Stimulated activated CD4-positive, alpha-beta T cell treated with anti-CD3 and anti-CD28 coated beads, TNF-alpha, amount 100 ng/mL, for 1 hour (primary cell): ENCODE data around the gene UTP4.

Experiments used
- DNase-seq, 3 donors: peaks; one replicate each; pipeline ENCODE4 v3.0.0-alpha.2; 2020; ENCODE audit warnings: low read depth in 3 of 3, low spot score in 1 of 3

The UTP4 gene

DNA sequence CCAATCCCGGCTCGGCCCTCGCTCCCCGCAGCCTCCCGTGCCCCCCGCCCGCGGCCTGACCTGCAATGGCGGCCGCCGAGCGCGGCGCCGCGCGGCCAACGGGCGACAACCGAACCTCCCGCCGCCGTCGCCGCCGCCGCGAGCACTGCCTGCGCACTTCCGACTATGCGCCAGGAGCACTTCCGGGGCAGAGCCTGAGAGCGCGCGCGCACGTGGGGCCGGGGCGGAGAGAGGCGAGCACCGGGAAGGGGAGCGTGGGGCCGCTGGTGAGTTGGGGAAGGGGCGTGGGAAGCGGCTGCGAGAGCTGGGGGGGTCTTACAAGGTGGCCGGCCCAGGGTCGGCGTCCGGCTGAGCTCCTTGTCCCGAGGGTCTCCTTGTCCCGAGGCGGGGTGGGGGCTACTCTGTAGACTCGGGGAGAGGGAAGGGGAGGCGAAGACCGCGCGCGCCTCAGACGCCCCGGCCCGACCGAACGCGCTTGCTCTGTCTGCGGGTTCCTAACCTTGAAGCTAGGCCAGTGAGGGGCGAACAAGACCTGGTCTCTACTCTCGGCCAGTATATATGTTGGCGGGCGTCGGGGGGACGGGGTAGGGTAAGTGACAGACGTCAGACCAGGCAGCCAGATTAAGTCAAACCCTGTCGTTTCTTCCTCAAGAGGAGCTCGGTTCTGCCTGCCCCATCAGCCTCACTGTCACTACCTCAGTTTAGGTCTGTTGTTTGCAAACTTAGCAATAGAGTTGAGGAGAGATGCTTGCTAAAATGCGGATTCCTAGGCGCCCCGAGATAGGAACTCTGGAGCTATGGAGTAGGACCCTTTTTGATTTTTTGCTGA lies at the start of gene UTP4, which contains the start of gene CHTF8:
TSS of gene UTP4 (plus strand) at position 226 of the 829 bp plus-strand sequence. CDS start 811 bp downstream, outside the sequence.
TSS of gene CHTF8 (minus strand) at position 165 of the 829 bp plus-strand sequence. CDS start 11,130 bp downstream, outside the sequence.
- DNase-seq: peak; percentile 56 to 77 (median 66)

DNA sequence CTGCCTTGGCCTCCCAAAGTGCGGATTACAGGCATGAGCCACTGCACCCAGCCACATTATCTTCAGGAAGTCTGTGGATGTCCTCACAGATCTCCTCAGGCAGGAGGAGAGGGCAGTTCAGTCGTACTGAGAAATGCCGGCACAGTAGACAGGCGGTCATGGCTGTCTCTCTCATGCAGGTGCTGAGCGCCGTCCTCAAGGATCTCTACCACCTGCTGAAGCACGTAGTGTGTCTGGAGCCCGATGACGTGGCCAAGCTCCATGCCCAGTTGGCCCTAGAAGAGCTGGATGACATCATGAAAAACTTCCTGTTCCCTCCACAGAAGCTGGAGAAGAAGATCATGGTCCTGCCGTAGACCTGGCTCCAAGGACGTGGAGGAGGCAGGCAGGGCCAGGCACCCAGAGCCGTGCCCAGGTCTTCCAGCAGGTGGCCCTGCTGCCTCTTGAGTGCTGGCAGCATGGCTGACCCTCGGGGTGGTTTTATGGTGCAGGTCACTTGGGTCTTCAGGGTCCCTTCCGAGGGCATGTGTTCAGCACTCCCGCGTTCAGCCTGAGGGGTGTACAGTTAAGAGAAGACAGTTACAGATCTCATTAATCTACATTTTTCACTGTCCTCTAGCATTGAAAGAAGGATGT lies 49.0 kb upstream of the UTP4 start:
- DNase-seq: no peak

DNA sequence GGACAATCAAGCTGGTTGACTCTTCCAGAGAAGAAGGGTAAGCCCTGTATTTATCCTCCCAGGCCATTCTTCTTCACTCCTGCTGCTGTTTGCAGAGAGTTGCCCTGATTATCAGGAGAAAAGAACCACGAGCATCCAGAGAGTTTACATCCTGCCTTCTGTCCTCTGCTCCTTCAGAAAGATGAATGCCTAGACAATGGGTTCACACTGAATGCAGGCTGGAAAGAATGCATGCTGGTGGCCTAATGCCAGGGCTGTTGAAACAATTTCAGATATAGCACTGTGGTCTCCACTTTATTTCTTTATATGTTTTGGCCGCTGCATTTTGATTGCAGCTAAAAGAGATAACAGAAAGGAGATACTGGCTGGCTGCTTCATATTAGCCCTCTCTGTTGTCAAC lies 48.2 kb upstream of the UTP4 start:
- DNase-seq: no peak

- no peak for DNase-seq
Observed at GRCh38 chr16:69085032-69085695, 47.3 kb upstream of the UTP4 start.

- DNase-seq: no peak
Observed at GRCh38 chr16:69087161-69087581, 45.3 kb upstream of the UTP4 start.

GRCh38 chr16:69088684-69089083 lies 43.8 kb upstream of the UTP4 start:
- DNase-seq: no peak

GRCh38 chr16:69089091-69089910 lies 43.1 kb upstream of the UTP4 start:
- DNase-seq: no peak

DNA sequence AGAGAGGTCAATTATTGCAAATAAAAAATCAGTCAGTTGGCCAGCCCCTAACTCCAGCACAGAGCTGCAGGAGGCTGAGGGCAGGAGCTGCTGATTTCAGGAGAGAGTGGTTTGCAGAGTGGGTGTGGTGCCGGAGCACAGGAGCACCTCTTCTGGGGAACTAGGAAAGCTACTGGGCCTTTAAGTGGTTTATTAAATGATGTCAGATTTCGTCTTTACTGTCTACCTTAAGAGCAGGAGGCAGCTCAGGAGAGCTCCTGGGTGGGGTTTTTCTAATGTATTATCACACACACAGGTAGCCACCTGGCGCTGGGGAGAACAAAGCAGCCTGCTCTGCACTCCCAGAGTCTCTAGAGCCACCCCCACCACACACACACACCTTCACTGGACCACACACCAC lies 38.5 kb upstream of the UTP4 start:
- no peak for DNase-seq

DNA sequence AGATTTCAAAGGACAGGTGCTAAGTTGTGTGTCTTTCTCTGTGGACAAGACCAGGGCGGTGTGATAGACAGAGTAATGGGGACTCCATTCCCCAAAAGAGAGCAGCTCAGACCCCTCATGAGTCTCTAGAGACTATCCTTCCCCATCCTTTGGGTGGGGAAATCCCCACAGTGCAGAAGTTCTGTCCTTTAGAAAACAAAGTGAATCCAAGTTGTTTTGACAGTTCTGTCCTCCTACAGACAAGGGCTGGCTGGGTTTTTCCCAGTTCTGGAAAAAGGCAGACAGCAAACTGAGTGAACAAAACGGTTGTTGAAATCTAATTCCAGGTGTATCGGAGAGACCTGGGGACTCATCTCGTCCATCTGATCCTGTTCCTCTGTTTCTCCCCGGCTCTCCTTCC lies 37.9 kb upstream of the UTP4 start:
- DNase-seq: no peak

DNA sequence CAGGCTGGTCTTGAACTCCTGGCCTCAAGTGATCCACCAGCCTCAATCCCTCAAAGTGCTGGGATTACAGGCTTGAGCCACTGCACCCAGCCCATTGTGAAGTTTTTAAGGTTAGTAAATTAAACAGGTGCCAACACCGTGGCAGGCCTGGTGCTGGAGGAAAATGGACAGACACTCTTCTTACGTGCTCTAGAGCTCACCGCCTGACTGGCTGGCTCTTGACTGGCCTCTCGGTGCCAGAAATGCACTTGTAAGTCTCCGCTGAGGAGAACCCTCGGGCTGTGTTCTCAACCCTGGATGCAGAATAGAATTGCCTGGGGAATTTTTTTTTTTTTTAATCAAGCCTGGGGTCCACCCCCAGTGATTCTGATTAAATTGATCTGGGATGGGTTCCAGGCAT lies 37.3 kb upstream of the UTP4 start:
- no peak for DNase-seq

DNA sequence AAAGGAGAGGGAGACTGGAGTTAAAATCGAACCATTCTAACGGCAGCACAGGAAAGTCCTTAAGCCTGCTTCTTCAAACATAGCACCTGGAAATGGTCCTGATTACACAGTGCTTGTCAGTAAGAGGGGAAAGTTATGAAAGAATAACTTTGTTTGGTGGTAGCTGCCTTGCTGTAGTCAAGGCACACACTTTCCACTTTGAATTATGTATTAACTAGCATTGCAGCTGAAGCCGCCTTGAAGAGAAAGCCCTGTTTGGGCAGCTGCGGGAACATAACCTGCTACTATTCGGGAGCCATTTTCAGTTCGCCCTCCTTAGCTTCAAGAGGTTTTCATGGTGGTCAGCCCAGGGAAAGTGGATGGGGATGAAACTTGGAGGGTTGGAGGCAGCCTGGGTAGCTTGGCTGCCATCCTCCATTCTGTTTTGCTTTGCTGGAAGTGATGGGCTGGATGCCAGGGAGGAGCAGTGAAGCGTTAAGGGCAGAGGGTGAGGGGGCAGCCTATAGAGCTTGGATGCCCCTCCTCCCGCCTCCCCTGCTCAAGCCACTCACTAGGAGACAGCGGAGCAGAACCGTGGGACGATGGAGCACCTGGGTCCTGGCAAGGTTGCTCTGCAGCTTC lies 32.3 kb upstream of the UTP4 start:
- DNase-seq: no peak

GRCh38 chr16:69105501-69106361 lies 26.7 kb upstream of the UTP4 start, which contains the start of gene HAS3:
Gene HAS3, plus strand, starts transcription at chr16:69105653. Its CDS starts 3,743 bp downstream, at chr16:69109396.
- no peak for DNase-seq

DNA sequence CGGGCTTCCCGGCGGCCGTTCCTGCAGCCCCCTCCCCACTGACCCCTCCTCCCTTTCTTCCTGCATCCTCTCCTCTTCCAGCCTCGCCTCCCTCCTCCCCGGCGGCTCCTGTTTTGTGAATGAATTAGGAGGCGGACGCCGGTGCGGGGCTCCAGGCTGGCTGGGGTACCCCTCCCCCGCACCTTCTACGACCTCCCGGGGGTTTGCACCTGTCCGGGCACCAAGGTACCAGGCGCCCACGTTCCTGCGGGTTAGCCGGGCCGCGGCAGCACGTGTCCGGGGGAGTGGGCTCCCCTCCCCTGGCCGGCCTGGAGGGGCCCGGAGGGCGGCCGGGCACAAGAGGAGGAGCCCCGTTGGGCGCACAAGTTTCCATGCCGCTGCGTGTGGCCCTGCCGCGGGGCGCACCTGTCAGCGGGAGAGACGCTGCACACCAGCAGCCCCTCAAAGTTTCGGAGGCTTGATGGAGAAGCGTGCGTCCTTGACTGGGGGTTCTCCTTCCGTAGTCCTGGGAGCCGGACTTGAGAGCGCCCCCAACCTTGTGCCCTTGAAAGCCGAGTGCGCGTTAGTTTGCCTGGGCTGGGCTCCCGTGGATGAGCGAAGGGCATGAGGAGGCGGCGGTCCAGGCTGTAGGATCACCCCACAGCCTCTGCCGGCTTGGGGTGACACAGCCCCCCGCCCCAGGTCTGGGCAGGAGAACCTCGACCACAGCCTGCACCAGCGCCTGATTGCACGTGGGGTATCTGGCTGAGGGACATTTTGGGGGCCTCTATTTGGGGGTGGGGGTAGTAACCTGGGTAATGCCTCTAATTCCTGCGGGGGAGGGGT lies 25.7 kb upstream of the UTP4 start:
- no peak for DNase-seq

GRCh38 chr16:69107316-69107962 lies 25.0 kb upstream of the UTP4 start:
- DNase-seq: no peak

DNA sequence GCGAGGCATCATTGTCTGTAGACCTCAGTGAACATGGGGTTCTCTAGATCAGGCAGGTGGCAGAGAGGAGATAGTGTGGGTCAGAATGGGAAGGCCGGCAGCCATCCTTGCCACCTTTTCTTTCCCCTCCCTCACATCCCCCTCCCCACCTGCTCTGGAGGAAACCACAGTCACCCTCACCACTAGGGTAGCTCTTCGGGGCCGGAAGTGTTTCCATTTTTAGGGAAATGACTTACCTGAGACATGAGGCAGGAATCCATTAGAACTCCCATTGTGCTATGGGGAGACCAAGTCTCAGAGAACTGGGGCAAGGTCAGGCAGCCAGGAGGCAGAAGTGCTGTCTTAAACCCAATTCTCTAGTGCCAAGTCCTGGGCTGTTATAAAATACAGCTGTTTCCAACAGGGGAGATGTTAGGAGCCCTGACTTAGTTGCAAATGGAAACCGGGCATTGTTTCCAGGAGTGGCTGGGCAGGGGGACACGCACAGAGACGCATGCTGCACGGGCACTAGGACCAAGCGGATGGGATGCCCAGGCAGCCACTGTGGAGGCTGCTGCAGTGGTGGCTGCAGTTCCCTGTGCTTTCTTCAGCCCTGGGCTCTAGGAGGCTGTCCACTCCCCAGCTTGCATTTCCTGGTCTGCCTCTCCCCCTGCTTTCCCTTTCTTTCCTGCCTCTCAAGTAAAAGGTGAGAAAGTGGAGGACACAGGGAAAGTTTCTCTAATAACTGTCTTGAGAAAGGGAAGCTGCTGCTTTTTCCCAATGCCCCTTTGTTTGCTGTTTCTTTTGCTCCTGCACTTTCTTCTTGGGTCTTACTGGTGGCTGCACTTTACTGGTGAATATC lies 24.2 kb upstream of the UTP4 start:
- DNase-seq: no peak

DNA sequence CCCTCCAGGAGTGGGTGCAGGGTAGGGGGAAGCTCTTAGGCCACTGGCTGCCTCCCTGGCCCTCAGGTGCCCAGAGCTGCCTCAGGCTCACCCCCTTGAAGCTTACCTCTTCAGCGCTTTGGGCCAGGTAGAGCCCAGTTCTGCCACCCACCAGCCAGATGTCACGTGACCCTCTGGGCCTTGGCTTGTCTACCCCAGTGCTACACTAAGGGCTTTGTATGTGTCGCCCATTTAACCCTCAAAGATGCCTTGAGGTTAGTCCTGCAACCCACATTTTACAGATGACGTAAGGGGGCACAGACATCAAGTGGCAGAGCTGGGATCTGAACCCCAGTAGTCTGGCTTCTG lies 23.6 kb upstream of the UTP4 start:
- DNase-seq: no peak

GRCh38 chr16:69109486-69110270 lies 22.8 kb upstream of the UTP4 start:
- DNase-seq: no peak
